Measurements from ENCODE around the gene MBD3.

GRCh38 chr19:1538978-1539377, 53.7 kb downstream of the MBD3 start:
- TF ChIP-seq POLR2A (IDR thresholded peaks at IDR 0.05), result no peak
- TF ChIP-seq, protein P1, sequence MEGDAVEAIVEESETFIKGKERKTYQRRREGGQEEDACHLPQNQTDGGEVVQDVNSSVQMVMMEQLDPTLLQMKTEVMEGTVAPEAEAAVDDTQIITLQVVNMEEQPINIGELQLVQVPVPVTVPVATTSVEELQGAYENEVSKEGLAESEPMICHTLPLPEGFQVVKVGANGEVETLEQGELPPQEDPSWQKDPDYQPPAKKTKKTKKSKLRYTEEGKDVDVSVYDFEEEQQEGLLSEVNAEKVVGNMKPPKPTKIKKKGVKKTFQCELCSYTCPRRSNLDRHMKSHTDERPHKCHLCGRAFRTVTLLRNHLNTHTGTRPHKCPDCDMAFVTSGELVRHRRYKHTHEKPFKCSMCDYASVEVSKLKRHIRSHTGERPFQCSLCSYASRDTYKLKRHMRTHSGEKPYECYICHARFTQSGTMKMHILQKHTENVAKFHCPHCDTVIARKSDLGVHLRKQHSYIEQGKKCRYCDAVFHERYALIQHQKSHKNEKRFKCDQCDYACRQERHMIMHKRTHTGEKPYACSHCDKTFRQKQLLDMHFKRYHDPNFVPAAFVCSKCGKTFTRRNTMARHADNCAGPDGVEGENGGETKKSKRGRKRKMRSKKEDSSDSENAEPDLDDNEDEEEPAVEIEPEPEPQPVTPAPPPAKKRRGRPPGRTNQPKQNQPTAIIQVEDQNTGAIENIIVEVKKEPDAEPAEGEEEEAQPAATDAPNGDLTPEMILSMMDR (IDR thresholded peaks at IDR 0.05), result no peak

Data from transverse colon (tissue), 3 donors.